Esophagus mucosa (tissue), 1 donor: ENCODE results near the gene ADCYAP1. TPM values are rescaled to one million over a fixed set of nuclear protein-coding genes. Genes with fewer than 3 reads are reported as not detected.
"Not testable (repeated sequence)": the region's sequence is repeated elsewhere in the genome, so short reads cannot be mapped to it uniquely, and the experiment has no call there.

ENCODE experiments used
- ATAC-seq: fragments of 200-7000 bp; cut with Tn5 transposase; one replicate; pipeline ENCODE4 v1.9.1; 2020
- total RNA-seq: library from RNA; stranded (reverse); gene quantifications from one replicate; pipeline ENCODE4 v1.2.4, GENCODE V29; 2023
- donor health status: DM: yes; HTN: yes; CAD: no.

ADCYAP1 gene
- total RNA-seq = 0.12 TPM

DNA sequence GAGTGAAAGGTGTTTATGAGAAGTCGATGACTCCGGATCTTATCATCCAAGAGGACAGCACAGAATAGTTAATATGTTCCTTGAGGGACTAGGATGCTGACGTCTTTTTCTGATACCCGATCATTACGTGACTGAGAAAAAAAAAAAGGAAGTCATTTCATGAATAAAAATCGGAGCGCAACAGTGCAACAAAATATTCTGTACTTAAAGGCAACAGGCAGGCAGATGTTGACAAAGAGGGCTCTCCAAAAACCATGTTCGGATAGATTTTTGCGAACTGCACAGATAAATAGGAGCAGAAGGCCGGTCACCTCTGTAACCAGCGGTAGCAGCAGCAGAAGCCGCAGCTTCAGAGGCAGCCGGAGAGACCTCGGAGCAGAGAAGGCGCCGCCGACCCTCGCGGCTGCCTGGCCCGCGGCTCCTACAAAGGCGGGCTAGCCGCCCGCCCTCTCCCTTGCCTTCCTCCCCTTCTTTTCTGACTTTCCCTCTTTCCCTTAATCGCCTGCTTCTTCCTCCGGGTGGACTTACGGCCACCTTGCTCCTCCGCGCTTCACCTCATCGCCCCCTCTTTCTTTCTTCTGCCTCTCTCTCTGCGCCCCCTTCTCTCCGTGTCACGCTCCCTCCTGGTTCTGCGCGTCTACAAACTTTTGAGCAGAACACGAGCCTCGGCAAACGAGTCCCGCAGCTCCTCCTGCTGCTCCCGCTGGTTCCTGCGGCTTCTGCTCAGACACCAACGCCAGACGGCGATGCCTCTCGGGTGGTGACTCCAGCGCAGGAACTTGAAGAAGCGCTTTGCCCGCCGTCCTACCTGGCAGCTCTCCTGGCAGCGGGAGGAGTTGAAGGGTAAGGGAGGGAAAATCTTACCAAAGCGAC, at the start of gene ADCYAP1:
Gene ADCYAP1 (plus strand): TSS at position 654 of the 873 bp plus-strand sequence. CDS start 516 bp downstream, outside the sequence.
- no peak for ATAC-seq

DNA sequence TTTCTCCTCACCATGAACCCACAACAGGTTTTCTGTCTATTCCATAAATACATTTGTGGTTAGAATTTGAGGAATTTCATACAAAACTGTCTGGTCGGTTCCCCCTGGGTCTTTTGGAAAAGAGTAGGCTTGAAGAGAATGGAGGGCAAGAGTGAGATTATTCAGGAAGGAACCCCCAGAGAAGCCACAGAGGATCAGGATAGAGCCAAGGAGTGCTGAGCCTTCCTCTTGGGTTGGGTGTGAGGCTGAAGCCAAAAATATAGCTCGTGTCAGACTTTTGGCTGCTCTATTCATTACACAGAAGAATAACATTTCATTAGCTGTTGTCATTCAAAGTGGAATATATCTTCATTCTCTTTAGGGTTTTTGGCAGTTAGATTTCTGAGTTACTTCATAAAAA, 46.7 kb upstream of the ADCYAP1 start:
- ATAC-seq = no peak

DNA sequence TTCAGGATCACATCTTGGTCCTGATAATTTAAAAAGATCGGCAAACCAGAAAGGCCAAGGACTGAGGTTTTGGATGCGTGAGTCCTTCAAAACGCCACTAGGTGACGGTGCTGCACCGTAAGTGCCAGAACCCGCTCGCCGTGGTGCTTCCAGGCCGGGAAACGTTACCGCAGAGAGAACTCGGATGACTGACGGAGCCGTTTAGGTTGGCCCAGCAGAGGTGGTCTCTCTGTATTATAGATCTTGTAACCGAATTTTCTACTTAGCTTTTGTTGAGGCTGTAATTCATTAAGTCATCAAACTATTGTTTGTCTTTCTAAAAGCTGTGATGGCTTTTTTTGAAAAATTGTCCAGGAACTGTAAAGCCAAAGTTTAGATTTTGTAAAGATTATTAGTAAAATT, 39.8 kb upstream of the ADCYAP1 start:
- peak; percentile 82 for ATAC-seq

DNA sequence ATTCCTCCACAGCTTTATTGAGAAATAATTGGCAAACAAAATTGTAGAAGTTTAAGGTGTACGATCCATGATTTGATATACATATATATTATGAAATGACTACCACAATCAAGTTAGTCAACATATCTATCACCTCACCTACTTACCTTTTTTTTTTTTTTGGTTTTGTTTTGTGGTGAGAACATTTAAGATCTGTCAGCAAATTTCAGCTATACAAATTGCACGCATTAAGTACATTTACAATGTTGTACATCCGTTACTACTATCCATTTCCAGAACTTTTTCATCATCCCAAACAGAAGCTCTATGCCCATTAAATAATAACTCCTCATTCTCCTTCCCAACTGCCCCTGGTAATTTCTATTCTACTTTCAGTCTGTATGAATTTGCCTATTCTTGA, 37.4 kb upstream of the ADCYAP1 start:
- ATAC-seq = no peak

DNA sequence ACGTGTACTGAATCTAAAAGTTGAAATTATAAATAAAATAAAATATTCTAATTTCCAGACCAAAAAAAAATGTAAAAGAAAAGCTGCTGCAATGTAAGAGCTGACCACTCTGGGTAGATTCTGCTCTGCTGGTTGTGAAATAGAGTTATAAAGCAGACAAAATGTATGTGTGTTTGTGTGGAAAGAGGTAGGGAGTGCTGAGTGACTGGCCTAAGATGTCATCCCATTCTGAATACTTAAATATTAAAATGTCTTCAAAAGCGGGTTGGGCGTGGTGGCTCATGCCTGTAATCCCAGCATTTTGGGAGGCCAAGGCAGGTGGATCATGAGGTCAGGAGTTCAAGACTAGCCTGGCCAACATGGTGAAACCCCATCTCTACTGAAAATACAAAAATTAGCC, 31.2 kb upstream of the ADCYAP1 start:
- not testable (repeated sequence) for ATAC-seq

DNA sequence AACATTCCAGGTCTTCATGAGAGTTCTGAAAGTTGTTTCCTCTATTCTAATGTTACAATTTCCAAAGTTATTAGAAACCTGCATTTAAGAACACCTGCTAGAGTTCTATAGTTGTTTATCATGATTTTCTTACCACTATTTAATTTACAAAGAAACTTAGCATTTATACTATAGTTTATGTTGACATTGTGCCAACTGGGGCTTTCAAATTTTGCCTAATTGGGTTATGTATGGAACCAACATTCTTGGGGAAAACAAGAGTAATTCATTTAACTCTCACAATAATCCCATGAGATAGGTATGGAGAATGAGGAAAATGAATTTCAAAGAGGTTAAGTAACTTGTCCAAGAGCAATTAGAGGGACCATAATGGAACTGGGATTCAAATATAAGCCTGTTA, 28.8 kb upstream of the ADCYAP1 start:
- no peak for ATAC-seq

DNA sequence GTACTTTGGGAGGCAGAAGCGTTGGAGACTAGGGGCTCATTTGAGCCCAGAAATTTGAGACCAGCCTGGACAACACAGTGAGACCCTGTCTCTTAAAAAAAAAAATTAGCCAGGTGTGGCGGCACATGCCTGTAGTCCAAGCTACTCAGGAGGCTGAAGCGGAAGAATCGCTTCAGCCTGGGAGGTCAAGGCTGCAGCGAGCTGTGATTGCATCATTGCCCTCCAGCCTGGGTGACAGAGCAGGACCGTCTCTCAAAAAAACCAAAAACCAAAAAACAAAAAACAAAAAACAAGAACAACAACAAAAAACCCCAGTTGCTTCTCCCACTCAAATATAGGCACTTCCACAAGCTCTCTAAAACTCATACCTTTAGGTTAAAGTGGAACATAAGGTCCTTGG, 27.4 kb upstream of the ADCYAP1 start:
- no peak for ATAC-seq

DNA sequence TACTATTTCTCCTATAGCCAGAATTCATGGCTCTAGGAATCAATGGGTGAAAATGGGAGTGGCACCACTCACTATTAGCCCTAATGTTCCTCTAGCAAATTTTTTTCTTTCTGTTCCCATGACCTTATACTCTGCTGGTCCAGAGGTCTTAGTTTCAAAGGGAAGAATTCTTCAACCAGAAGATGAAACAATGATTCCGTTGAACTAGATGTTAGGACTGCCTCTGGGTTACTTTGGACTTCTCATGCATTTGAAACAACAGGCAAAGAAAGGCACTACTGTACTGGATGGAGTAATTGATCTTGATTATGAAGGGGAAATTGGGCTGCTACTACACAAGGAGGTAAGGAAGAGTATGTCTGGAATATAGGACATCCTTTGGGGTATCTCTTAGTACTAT, 18.6 kb upstream of the ADCYAP1 start:
- no peak for ATAC-seq

DNA sequence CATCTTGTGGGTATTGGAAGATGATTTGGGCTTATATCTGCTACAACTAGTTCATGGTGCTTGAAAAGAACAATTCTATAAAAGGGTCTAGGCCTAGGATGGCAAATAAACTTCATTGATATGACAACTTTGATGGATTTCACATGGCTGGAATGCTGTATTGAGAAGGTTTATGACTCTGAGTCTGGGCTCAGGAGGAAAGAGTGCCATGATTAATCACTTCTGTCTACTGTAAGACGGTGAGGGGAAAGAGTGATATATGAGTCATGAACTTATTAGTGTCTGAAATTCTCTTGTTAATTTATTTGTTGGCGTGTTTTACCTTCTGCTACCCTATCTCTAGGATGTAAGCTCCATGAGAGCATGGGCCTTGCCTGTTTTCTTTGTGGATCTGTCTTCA, 17.0 kb upstream of the ADCYAP1 start:
- ATAC-seq = no peak

DNA sequence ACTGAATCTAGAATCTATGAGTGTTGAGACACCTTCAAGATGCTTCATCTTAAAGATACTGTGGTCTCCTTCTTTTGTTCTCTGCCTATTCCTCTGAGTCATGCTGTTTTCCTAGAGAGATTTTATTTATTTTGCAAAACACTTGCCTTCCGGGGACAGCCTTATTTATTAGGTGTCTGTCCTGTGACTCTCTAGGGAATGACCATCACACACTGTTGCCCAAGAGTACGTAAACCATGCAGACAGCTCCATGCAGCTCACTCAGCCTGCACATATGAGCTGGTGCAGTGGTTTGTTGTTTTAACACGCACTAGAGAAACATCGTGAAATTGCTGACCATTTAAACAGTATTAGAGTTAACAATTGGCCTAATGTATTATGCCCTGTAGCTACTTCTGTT, 12.4 kb upstream of the ADCYAP1 start:
- no peak for ATAC-seq

DNA sequence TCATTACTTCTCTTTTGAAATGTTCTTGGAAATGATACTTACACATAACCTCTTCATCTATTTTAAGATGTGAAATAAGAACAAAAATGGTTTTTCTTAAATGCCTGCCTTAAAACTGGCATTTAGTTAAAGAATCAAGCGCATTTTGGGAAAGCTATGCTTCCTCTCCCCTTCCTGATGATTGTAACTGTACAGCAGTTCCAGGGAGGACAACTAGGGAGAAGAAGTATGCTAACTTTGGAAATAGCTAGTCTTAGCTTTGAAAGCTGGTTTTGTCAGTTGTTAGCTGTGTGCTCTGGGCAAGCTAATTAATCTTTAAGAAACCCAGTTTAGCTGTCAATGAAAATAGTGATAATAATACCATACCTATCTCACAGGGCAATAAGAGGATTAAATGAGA, 8.4 kb upstream of the ADCYAP1 start:
- ATAC-seq = no peak

DNA sequence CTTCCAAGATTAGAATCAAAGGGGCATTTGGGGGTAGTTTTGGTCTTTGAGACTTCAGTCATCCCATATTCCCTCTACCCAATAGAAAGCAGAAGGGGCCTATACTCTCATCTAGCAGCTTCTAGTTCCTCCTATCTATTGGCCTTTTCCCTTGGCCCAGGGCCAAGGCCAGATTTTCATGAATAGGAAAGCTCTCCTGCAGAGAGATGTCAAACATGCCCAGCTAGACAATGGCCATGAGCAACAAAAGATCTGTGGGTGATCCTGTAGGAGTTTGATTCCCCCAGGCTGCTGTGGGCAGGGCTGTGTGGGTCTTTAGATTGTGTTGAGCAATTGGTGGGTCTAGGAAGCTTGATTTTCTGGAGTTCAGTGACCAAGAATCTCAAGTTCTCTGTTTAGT, 2.9 kb upstream of the ADCYAP1 start:
- no peak for ATAC-seq

DNA sequence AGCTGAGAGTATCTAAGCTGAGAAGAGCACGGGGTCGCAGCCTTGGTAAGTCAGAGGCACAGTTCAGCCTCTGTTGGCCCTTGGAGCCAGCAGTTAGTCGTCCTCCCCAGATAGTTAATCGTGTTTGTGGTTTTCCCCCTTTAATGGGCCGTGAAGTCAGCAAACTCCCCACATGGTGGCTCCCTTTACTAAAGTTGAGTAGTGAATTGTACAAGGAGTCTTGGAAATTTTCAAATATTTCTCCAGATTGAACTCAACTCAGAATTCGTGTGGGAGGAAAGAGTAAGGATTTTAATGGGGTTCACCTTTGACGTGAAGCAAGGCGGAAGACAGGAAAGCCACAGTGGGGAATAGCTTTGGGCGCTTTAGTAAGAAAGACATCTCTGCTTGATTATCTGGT, 2.4 kb upstream of the ADCYAP1 start:
- ATAC-seq = no peak

DNA sequence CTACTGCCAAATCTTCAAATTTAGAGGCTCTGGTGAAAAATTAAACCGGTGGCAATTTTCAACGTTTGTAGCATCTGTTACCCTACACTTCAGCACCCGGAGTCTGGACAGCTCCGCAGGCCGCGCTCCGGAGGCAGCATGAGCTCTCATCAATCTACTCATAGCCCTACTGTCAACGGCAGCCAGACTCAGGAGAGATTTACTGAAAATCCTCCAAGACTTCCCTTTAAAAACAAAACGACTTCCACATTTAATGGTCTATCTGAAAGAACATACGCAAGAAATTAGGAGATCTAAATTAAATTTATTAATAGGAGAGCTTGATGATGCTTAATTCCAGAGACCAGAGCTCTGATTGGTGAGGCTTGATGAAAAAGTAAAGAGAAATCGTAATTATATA, 970 bp upstream of the ADCYAP1 start:
- peak; percentile 51 for ATAC-seq

DNA sequence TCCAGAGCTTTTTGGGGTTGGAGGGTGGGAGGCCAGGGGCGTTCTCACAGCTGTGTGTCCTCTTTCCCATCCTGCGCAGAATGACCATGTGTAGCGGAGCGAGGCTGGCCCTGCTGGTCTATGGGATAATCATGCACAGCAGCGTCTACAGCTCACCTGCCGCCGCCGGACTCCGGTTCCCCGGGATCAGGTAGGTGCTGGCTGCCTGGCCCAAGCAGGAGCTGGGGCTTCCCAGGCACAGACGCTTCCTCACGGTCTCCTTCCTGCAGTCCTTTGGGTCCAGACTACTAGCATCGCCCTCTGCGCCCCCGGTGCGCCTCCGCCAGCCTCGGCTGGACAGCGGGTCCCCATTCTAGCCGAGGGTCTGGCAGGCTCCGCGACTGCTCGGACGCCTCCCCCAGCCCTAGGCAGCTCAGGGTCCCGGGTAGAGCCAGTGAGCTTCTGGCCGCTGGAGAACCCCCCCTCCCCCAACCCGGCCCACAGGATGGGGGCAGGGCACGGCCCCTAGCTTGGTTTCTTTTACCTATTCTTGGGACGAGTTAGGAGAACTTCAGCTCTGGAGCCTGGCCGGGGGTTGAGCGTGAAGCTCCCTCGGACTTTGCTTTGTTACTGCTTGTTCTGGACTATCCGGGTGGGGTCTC, 756 bp downstream of the ADCYAP1 start:
- ATAC-seq = no peak

DNA sequence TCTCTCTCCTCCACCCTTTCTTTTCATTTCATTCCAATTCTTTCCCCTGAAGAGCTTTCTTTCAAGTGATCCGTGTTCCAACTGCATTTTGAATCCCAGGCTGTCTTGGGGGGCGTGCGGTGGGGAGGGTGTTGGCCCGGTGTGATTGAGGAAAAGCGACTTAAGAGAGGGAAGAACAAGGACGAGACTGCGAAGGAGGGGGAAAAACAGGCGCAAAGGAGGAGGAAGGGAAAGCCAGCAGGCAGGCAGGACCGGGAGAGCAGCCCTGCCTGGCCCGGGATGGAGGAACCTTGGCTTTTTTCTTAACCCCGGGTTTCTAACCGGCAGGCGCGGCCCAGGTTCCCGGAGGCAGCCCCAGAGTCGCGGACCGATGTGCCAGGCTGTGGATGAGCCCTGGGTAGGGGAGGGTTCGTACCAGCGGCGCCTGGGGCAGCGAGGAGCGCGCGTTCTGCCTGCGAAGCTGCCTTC, 1.3 kb downstream of the ADCYAP1 start:
- no peak for ATAC-seq

DNA sequence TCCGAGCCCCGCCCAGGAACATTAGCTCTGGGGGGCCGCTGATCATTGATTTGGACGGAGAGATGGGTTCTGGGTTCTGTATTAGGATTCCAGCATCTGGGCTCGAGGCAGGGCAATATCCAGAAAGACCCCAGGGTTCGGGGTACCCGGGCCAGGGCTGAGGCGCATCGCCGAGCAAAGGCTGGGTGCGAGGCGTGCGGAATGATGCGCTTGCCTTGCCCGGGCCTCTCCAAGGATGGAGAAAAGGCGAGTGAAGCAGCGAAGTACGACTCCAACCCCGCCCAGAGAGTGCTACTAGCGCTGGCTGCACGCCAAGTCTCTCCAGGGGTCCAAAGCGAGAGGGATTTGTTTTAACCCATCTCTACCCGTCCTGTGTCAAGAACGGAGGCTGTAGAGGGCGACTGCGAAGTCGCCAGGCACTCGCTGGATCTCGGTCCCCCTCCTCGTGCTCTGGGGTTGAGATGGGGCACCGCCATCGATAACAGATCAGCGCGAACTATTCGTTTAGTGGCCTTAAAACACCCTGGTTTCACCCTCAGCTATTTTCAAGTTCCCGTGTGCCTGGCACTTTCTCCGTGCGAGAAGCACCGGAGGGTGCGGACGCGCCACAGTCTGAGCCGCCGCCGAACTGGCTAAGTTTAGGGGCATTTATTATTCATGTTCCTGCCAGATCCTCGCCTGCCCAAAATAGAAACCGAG, 1.9 kb downstream of the ADCYAP1 start:
- no peak for ATAC-seq

DNA sequence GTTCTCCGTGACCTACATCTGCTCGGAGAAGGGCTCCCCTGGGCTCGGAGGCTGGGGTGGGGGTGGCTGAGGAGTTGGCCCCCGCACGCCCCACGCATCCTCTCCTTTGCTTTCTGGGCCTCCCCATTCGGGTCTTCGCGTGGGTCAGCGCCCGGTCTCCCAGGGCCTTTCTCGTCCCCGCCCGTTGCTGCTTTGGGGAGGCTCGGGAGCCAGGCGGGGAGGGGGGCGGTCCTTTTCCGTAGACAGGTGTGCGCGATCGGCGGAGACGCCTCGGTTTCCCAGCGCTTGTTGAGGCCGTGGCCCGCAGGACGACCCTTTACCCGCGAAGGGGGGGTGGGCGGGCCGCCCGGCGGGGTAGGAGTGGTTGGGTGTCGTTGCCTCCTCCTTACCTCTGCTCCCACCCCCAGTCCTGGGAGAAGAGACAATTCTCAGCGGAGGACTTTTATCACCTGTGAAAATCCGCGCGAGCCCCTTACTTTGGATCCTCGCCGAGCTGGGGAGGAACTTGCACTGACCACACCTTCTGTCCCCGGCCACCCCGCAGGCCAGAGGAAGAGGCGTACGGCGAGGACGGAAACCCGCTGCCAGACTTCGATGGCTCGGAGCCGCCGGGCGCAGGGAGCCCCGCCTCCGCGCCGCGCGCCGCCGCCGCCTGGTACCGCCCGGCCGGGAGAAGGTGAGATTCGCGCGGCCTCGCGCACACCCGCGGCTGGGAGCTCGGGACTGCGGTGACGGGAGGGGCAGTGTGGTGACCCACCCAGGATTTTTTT, 2.6 kb downstream of the ADCYAP1 start:
- peak; percentile 28 for ATAC-seq

DNA sequence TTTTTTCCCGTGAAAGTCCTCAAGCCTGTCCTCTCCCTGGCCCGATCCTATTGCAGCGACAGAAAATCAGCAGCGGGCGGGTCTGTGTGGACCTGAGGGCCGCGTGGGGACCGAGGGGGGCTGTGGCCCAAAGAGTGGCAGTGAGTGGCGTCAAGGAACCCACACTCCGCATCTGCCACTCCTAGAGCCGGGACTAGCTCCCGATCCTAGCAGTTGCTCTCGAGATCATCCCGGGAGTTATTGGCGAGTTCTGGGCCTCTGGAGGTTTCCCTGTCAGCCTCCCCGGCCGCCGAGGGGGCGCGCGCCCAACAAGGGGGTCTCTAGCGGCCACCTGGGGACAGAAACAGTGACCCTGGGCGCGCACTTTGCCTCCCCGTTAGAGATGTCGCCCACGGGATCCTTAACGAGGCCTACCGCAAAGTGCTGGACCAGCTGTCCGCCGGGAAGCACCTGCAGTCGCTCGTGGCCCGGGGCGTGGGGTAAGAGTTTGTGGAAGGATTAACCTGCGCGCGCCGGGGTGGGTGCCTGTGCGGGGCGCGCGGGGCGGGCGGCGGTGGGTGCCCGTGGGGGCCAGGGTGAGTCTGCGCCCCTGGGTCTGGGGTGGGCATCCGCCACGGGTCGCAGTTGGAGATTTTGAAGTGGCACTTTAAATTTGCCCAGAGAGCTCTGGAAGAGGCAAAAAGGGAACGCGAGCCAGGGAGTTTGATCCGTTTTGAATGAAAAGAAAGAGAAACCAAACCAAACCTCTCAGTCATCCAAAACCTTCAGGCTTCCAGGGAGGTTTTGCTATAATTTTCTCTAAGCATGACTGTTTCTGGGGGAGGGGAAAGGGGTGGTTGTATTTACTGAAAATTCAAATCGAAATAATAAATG, 3.5 kb downstream of the ADCYAP1 start:
- no peak for ATAC-seq

DNA sequence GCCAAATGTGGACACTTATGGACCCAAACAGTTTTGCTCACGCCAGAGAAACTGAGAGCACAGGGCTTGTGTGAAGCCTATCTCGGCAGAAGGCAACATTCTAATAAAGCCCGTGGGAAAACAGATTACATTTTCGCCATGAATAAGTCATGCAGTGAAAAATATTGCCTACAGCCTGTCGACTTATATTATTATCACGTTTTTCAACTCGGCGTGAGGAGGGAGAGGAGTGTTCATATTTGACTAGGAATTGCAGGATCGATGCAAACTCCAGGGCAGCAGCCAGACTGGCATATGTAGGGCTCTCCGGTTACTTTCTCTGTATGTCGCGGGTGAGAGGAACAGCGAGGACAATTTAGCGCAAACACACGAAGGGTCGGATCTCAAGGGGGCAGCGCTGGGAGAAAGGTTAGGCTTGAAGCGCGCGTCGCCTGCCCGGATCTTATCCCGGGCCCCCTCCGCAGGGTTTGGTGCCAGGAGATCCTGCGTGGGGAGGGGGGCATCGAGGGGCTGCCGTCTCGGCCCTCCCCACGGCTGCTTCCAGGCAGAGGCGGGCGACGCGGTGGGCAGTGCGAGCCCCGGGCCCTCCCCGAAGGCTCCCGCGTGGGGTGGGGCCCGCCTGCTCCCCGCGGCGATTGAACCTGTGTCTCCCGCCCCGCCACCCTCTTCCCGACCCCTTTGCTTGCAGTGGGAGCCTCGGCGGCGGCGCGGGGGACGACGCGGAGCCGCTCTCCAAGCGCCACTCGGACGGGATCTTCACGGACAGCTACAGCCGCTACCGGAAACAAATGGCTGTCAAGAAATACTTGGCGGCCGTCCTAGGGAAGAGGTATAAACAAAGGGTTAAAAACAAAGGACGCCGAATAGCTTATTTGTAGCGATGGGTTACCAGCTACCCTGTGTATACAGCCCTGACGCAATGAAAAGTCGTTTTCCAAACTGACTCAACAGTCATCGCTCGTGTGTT, 4.4 kb downstream of the ADCYAP1 start:
- no peak for ATAC-seq
